ENCODE data around the gene DSCAML1.

DSCAML1 gene

DNA sequence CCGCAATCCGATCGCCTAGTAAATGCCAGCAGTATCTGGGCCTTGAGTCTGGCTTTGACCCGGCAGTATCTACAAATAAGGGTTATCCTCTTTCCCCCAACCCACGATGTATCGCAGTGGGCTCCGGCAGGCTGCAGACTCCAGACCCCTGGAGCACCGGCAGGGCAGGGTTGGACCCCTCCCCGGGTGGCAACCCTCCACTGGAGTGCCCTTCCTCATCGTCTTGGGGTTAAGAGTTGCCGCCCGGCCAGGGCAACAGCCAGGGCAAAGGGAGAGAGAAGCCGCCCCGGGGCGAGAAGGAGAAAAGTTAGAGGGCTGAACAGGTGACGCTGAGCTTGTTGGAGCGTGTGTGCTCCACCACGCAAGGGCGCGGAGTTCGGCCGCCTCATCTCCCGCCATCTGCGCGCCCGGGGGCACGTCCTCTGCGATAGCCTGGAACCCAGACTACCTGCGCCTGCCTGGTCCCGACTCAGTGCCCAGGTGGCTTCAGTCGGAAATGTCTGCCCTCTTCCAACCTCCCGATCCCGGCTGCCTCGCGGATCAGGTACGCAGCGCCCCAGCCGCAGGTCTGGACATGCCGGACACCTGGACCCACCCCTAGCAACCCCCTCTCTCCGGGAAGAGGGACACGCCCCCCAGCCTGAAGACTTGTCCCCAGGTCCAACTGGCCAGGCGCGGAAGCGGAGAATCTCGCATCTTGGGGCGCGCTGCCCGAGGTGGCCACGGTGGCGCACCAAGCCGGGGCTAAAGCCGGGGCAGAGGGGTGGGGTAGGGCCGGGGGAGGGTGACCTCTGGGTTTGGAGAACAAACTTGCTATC lies 1.2 kb downstream of the DSCAML1 start:
- DNase-seq (ENCODE audit: low read depth in 2 of 3, low spot score in 1 of 3) = no peak

DNA sequence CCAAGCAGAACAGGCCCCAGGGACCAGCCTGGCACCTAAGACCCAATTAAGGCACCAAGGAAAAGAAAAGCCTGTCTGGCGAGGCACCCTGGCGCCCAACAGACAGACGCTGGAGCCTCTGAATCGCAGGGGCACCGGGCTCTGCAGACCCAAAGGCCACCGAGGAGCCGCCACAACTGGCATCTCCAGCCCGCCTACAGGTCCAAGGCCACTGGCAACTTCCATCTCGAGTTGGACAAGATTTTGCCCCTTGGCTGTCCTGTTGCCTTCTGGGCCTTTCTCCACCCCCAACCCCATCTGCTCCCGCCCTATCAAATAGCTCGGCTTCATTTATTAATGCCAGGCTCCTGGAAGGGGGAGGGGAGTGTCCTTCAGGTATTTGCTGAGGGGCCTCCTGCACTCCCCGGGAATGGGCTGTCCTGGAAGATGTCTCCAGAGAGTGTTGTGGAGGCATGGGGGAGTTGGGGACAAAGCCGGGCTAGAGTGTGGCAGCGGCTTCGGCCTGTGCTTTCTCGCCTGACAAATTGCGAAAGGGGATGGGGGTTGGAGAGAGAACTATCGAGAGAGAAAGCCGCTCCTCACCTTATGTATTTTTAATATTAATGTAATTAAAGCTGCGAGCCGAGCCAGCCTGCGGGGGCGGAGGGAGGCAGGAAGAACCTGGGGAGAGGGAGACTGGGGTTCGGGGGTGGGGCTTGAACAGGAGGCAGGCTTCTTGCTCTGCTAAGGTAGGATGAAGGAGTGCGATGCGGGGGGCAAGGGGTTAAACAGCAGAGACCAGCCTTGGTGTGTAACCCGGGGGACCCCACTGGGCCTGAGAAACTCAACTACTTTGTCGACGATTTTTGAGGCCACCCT lies 2.0 kb downstream of the DSCAML1 start:
- DNase-seq (ENCODE audit: low read depth in 2 of 3, low spot score in 1 of 3) = no peak

DNA sequence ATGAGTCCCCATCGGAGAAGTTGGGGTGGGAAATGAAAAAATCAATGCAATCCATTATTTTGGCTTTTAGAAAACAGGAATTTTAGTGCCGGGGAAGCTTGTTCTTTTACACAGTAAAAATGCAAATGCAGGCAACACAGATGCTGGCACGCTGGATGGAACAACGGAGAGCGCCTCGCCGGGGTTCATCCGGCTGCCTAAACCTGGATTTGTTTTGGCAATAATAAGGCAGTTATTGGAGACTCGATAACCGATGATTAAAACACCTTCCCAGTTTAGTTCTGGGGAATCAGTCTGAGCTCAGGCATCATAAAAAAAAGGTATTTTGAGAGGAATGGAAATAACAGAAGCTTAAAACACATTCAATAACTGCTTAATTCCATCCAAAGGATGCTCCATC lies 2.9 kb downstream of the DSCAML1 start:
- no peak for DNase-seq (ENCODE audit: low read depth in 2 of 3, low spot score in 1 of 3)

DNA sequence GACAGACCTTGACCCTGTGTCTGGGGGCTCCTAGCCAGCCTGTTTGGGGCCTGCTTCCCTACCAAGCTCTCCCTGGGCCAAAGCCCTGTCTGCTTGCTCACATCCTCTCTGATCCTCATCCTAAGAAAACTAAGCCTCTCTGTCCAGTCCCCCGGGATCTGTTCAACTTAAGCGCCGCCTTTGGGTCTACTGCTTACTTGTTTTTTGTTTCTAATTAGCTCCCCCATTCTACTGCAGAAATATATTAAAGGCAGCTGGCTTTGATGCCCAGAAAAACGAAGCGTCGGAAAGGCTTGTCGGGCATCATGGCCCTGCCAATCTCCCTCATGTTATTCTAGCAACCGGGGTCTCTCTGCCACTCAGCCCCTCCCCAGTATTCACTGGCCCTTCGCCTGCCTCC lies 3.4 kb downstream of the DSCAML1 start:
- no peak for DNase-seq (ENCODE audit: low read depth in 2 of 3, low spot score in 1 of 3)

DNA sequence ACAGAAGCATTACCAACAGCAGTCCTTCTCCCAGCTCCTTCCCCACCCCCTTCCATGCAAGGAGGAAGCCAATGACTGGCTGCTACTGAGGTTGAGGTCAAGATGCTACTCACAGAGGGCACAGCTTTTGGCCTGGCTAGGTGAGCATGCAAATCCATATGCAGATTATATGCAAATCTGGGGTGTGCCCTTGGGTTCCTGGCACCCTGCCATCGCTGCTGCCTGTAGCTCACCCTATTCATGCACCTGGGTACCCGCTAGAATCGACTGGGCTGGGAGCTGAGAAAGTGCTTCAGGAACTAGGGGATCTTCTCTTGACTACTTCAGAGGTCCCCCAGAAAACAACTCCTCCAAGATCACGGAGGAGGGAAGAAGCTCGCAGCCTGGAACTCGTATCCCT lies 4.0 kb downstream of the DSCAML1 start:
- no peak for DNase-seq (ENCODE audit: low read depth in 2 of 3, low spot score in 1 of 3)

DNA sequence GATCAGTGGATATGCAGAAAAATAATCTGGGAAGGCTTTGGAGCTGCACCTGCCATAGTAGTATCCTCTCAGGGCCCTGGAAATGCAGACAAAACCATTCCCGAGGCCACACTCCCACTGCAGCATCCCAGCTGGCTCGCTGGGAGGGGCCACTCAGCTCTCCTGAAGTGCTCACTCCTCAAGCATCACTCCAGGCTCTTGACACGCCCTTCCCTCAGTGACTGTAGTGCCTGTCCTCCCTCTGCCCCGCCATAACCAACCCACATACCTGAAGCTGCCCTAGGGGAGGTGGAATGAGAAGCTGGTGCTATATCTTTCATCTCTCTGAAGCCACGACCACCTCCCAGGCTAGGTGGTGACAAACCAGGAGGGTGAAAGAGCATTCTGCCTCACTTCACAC lies 4.8 kb downstream of the DSCAML1 start:
- DNase-seq (ENCODE audit: low read depth in 2 of 3, low spot score in 1 of 3) = no peak

DNA sequence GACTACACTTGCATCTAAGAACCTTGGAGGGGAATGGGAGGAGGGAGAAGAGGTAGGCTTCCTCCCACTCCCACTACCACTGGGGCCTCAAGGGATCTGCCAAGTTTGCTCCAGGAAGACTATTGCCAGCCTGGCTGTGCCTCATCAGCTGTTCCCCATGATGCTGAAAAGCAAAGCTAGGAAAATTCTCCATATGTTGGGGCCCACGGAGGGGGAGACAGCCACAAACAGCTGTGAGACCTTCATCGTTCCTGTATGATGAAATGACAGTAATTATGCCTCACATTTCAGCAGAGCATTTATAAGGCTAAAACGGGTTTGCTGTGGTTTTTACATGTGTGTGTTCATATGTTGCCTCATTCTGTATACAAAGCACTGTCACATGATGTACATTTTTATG lies 6.7 kb downstream of the DSCAML1 start:
- no peak for DNase-seq (ENCODE audit: low read depth in 2 of 3, low spot score in 1 of 3)

DNA sequence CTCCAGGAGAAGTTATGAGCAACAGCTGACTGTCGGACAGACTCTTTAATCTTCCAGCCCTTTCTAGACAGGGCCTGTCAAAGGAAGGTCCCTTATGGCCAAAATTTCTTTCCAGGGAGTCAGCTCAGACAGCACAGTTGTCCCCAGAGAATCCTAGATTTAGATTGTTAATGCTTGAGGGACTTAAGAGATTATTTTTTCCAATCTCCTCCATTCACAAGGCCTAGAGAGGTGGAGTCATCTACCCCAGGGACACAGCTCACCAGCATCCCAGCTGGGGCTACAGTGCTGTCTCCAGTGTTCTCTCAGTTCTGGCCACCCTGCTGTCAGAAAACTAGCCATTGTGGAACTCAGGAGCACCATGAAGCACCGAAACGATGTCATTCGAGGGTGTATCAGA lies 7.8 kb downstream of the DSCAML1 start:
- no peak for DNase-seq (ENCODE audit: low read depth in 2 of 3, low spot score in 1 of 3)

DNA sequence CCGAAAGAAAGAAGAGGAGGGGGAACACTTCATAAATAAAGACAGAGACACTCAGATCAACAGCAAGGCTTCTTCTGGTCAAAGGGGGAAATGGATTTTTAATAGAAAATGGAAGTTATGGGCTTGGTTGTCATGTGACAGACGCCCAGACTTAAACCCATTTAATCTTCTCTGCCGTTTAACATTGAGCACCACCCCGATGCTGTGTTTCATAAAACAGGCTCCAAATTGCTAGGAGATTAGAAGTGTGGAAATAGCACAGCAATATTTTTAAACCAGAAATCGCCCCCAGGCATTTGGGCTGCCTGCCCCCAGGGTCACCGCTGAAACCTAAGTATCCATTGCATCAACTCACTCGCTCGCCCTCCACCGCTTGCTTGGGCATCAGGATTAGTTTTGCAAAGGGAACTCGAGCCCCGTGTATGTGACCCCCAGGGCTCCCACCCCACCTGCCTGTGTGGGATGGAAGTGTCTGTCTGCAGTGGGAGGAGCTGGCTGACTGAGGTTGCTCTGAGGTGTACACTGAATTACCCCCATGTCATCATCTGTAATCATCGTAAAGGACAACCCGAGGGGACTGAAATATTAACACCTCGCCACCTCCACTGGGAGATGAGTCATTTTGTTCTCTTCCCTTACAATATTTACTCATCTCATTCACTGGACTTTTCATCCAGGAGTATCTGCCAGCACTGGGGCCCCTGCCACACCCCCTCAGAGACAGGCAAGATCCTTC lies 10.7 kb downstream of the DSCAML1 start:
- no peak for DNase-seq (ENCODE audit: low read depth in 2 of 3, low spot score in 1 of 3)

DNA sequence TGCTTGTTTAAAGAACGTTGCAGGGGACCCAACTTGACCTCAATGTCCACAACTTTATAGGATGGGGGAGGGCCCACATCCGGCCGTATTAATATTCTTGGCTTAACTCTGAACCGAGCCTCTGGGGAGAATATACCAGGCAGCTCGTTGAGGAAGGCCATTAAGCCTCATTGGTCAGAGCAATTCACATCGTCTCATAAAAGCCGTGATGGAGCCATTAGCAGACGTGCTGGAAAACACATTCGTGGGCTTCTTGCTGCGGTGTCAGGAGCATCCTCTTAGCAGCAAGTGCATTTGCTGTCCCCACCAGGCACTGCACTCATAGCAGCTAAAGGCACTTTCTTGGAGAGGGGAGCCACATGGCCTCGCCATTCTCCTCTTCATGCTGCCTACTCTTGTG lies 14.9 kb downstream of the DSCAML1 start:
- DNase-seq (ENCODE audit: low read depth in 2 of 3, low spot score in 1 of 3) = no peak

DNA sequence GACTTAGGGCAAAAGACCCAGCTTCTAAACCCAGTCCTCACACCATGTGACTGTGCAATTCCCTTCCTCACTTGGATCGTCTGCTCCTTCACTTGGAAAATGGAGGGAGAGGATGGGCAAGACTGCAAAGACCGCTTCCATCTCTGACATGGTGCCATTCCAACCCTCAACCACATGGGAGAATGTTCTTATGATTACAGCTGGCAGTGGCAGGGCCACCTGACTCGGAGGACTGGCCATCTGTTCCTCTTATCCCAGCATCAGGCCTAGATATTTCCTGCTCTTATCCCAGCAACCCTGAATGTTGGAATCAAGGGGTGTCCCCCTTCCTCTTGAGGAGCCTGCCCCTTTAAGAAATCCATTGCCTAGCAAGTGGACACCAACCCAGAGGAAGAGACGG lies 15.4 kb downstream of the DSCAML1 start:
- DNase-seq (ENCODE audit: low read depth in 2 of 3, low spot score in 1 of 3) = no peak

DNA sequence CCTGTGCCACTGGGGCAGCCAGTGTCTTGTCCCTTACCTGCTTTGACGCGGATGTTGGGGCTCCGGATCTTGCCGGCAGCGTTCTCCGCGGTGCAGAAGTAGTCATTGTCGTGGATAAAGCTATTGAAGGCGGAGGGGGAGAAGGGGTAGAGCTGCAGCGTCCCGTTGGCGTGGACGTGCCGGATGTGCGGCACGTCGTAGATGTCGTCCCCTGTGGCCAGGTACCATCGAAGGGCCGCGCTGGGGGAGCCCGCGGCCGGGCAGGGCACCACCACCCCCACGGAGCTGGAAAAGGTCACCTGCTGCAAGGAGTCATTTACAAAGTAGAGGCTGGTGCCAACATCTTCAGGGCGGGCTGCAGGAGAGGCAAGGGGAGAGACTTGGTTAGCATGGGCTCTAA lies 16.6 kb downstream of the DSCAML1 start:
- no peak for DNase-seq (ENCODE audit: low read depth in 2 of 3, low spot score in 1 of 3)

DNA sequence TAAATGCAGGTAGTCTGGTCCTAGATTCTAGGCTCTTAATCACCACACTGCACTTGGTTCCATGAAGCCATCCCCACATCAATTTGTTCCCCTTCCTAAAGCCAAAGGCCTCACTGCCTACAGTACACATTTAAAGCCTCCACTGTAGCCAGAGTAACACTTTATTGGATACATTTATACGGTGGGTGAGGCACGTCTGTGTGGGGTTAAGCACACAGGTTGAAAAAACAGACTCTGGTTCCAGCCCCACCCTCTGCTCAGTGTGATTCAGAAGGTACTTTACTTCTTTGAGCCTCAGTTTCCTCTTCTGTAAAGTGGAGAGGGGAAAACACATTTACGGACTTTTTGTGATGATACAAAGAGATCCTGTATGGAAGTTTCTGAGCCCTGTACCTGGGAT lies 22.5 kb downstream of the DSCAML1 start:
- no peak for DNase-seq (ENCODE audit: low read depth in 2 of 3, low spot score in 1 of 3)

DNA sequence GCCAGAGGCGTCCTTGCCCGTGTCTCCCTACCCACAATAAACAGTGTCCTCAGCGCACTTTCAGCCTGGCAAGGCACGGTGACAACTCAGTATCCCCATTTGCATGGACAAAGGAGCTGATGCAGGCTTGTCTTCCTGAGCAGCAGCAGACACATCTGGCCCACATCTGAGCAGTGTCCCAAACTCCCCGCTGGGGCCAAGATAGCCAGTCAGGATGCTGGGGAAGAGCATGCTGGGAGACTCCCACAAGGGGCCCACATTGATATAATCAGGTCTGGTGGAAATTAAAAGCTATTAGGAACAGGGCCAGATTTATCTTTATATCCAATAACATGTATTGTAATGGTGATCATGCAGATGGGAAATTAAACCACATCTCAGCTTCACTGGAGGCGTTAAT lies 24.7 kb downstream of the DSCAML1 start:
- DNase-seq (ENCODE audit: low read depth in 2 of 3, low spot score in 1 of 3) = no peak

DNA sequence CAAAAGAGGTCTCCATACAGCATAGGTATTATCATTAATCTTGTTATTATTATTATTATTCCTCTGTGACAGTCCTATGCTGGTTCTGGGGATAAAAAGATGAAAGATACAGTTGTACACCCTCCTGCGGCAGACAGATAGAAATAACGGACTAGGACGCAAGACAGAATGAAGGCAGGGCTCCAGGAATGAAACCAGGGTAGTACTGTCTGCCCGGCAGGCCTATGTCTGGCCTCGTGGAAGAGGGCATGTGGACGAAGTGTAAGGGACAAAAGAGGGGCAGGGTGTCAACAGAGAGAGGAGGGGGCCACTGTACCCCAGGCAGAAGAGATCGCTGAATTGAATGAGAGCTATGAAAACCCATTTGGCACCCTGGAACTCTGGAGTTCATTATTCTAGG lies 25.2 kb downstream of the DSCAML1 start:
- DNase-seq (ENCODE audit: low read depth in 2 of 3, low spot score in 1 of 3) = no peak

DNA sequence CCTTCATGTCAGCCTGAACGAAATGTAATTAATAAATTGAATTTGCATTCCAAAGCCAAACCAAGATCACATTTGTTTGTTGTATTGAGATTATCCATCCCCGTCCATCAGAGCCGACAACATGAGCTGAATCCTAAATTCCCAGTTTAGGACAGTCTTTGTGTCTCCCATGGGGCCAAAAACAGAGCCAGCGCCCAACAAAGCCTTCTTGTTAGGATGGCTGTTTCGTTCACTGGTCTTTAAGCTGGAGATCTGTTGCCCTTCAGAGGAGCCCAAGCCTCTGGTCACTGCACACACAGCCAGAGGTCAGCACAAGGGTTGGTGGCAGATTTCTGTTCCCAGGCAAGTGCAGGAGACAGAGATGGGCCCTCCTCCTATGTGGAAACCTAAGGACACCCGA lies 25.8 kb downstream of the DSCAML1 start:
- no peak for DNase-seq (ENCODE audit: low read depth in 2 of 3, low spot score in 1 of 3)

DNA sequence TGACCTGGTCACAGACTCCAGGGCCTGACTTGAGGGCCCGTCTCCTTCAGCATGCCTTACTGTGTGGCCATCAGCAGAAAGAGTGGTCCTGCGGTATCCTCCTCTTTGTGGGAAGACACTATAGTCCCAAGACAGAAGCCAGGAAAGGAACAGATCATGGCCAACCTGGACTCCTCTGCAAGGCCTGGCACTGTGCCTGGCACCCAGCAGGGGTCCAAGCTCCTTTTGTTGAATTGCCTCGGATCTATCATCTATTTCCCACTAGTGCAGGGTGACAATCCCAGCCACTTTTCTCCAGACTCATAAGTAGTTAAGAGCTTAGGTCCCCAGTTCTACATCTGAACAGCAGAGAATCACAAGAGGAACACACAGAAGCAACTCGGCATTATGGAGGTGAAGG lies 27.0 kb downstream of the DSCAML1 start:
- no peak for DNase-seq (ENCODE audit: low read depth in 2 of 3, low spot score in 1 of 3)

DNA sequence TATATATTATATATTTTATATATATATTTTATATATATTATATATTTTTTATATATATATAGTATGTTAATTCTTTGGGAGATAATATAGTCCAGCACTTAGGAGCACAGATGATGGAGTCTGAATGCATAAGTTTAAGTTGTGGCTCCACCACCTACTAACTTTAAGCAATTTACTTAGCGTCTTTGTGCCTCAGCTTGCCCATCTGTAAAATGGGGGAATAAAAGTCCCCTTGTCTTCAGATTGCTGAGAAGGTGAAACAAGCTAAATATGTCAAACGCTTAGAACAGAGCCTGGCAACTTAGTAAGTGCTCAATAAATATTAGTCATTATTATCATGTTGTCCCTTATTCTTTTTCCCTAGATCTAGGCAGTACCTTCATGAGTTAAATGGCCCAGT lies 27.5 kb downstream of the DSCAML1 start:
- DNase-seq (ENCODE audit: low read depth in 2 of 3, low spot score in 1 of 3) = no peak

DNA sequence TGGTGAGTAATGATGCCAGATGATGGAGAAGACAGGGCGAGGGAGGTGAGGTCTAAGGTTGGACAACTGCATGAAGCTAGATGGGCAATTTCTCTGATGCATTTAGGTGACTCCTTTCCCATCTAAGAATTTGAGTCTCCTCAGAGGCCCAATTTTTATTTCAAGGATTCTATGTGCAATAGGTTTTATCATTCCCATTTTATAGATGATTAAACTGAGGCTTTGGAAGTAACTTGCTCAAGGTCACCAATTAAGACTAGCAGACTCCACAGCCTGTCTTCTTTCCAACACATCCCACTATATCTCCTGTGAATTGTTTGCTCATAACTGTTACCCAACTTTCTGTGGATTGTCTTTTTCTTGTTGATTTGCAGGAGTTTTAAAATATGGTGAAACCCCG lies 28.5 kb downstream of the DSCAML1 start:
- DNase-seq (ENCODE audit: low read depth in 2 of 3, low spot score in 1 of 3) = no peak

DNA sequence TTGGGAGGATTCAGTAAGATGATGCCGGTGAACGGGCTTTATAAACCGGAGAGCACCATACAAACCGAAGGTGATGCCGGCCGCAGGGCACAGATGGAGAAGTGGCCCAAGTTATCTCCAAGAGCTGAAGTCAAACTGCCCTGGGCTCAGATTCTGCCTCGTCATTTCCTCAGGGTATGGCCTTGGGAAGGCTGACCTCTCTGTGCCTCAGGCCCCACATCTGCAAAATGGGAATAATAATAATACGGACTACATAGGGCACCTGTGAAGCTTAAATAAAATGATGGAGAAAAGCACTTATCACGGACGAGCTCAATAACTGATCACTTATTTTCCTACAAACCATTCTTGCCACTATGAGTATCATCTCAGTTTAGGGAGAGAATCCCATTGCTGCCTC lies 29.9 kb downstream of the DSCAML1 start:
- no peak for DNase-seq (ENCODE audit: low read depth in 2 of 3, low spot score in 1 of 3)

DNA sequence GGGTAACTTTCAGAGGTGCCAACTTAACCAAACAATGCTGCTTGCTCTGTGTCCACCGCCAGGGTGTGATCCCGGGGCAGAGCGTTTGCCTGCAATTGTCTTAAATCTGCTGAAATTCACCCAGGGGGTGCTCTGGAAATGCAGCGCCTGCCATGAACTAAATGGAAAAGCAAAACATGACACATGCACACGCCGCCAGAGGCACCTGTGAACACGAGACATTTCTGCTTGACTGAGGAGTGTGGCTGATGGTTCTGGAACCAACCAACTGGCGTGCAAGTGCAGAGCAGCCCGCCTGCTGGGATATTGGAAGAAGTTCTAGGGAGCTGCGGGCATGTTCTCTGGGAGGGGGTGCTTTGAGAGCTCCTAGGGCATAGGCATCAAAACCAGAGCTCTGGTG lies 30.4 kb downstream of the DSCAML1 start:
- DNase-seq (ENCODE audit: low read depth in 2 of 3, low spot score in 1 of 3) = no peak

DNA sequence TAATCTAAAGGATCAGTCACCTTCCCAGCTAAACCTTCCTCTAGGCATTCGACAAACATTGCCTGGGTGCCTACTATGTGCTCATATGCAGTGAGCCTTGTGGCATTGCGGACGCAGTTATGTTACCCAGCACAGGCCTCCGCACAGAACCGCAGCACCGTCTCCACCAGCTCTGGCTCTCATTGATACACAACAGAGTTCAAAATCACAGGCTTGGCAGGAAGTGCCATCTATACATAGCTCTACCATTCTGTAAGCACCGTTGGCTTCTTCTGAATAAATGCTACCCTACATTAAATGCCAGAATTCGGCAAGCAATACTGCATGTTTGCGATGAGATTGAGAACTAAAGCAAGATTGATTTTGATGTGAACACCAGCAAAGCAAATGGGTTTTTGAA lies 31.0 kb downstream of the DSCAML1 start:
- no peak for DNase-seq (ENCODE audit: low read depth in 2 of 3, low spot score in 1 of 3)
